Measurements from ENCODE around the gene LRRTM4.
"Not testable (repeated sequence)": the region's sequence is repeated elsewhere in the genome, so short reads cannot be mapped to it uniquely, and the experiment has no call there.

Gene LRRTM4

GRCh38 chr2:77314721-77315120 lies 207.5 kb downstream of the LRRTM4 start:
- no peak for DNase-seq (ENCODE audit: low spot score)

GRCh38 chr2:77310416-77310815 lies 211.8 kb downstream of the LRRTM4 start:
- no peak for DNase-seq (ENCODE audit: low spot score)

- no peak for DNase-seq (ENCODE audit: low spot score)
These were observed 212.5 kb downstream of the LRRTM4 start for GRCh38 chr2:77309725-77310124.

- DNase-seq (ENCODE audit: low spot score), result no peak
These were observed 220.7 kb downstream of the LRRTM4 start for GRCh38 chr2:77301441-77301840.

GRCh38 chr2:77296791-77297190 lies 225.4 kb downstream of the LRRTM4 start:
- no peak for DNase-seq (ENCODE audit: low spot score)

GRCh38 chr2:77294474-77294873 lies 227.7 kb downstream of the LRRTM4 start:
- no peak for DNase-seq (ENCODE audit: low spot score)

- DNase-seq (ENCODE audit: low spot score), result no peak
These were observed 237.8 kb downstream of the LRRTM4 start for GRCh38 chr2:77284353-77284752.

GRCh38 chr2:77271262-77271661 lies 250.9 kb downstream of the LRRTM4 start:
- no peak for DNase-seq (ENCODE audit: low spot score)

GRCh38 chr2:77270433-77270832 lies 251.7 kb downstream of the LRRTM4 start:
- no peak for DNase-seq (ENCODE audit: low spot score)

- DNase-seq (ENCODE audit: low spot score), result no peak
These were observed 253.6 kb downstream of the LRRTM4 start for GRCh38 chr2:77268626-77269025.

GRCh38 chr2:77232909-77233425 lies 289.2 kb downstream of the LRRTM4 start:
- no peak for DNase-seq (ENCODE audit: low spot score)

- DNase-seq (ENCODE audit: low spot score), result no peak
These were observed 293.8 kb downstream of the LRRTM4 start for GRCh38 chr2:77228391-77228790.

- DNase-seq (ENCODE audit: low spot score), result no peak
These were observed 311.5 kb downstream of the LRRTM4 start for GRCh38 chr2:77210725-77211124.

- no peak for DNase-seq (ENCODE audit: low spot score)
These were observed 314.8 kb downstream of the LRRTM4 start for GRCh38 chr2:77207331-77207730.

GRCh38 chr2:77201755-77202154 lies 320.4 kb downstream of the LRRTM4 start:
- no peak for DNase-seq (ENCODE audit: low spot score)

GRCh38 chr2:77199411-77199810 lies 322.8 kb downstream of the LRRTM4 start:
- no peak for DNase-seq (ENCODE audit: low spot score)

GRCh38 chr2:77193858-77194448 lies 328.2 kb downstream of the LRRTM4 start:
- no peak for DNase-seq (ENCODE audit: low spot score)

GRCh38 chr2:77192811-77193289 lies 329.3 kb downstream of the LRRTM4 start:
- no peak for DNase-seq (ENCODE audit: low spot score)

- DNase-seq (ENCODE audit: low spot score), result no peak
These were observed 330.5 kb downstream of the LRRTM4 start for GRCh38 chr2:77191665-77192064.

GRCh38 chr2:77190721-77191346 lies 331.3 kb downstream of the LRRTM4 start:
- no peak for DNase-seq (ENCODE audit: low spot score)

GRCh38 chr2:77185052-77185451 lies 337.1 kb downstream of the LRRTM4 start:
- no peak for DNase-seq (ENCODE audit: low spot score)

- no peak for DNase-seq (ENCODE audit: low spot score)
These were observed 342.9 kb downstream of the LRRTM4 start for GRCh38 chr2:77179297-77179696.

GRCh38 chr2:77175266-77175780 lies 346.9 kb downstream of the LRRTM4 start:
- DNase-seq (ENCODE audit: low spot score), result not testable (repeated sequence)
